Measurements from ENCODE around the gene POU6F2.

The POU6F2 gene

DNA sequence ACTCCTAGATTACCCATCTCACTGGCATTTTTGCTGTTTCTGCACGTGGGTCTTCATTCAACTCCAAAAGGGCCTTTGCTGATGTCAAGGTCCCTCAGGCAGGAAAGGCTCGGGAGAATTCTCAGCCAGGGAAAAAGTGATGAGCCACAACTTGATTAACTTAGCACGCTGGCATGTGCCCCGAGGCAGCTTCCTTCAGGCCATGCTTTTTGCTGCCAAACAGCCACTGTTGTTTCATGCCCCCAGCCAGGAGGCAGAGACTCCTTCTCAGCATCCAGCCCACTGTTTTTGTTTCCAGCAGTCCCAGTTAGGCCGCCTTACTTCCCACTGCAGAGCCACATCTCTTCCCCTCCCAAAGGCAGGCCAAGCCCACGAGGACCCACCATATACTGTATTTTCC, 322.0 kb downstream of the POU6F2 start:
- Histone ChIP-seq H3K27ac (peak overlapping the region in 1 of 2 donors; percentile 22), H3K4me3 (no peak overlapping the region)
- DNase-seq (ENCODE audit: low spot score) = no peak
- no peak for TF ChIP-seq CTCF (IDR thresholded peaks at IDR 0.05)

DNA sequence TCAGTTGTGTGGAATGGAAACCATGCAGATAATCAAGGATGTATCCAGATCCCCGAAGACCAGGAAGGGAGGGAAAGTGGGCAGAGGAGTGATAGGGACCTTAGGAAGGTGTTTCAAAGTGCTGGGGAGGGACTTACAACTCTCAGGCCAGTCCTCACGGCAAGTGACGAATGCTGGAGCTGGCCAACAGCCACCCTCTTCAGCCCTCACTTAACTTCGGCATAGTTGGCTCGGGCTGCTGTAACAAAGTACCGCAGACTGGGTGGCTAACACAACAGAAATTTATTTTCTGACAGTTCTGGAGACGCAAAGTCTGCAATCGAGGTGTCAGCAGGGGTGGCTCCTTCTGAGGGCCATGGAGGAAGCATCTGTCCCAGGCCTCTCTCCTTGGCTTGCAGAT, 322.6 kb downstream of the POU6F2 start:
- Histone ChIP-seq H3K4me3 (no peak overlapping the region), H3K27ac (peak overlapping the region in 1 of 2 donors; percentile 22)
- no peak for DNase-seq (ENCODE audit: low spot score)
- TF ChIP-seq CTCF (IDR thresholded peaks at IDR 0.05) = no peak

DNA sequence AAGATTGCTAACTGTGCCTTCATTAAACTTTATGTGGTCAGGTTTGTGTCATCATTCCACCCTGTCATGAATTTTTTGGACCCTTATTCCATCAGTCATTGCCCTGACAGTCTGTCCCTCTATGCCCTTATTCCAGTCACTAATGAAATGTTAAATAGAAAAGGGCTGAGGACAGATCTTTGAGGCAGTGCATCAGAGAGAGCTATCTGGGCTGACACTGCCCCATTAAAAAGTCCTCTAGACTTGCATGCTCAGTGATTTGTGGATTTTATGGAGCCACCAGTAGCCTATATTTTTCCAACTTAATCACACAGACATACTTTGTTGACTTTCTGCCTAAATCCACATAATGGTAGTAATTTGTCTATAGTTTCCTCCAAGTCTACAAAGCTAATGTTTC, 323.8 kb downstream of the POU6F2 start:
- Histone ChIP-seq H3K4me3 (no peak overlapping the region), H3K27ac (no peak overlapping the region)
- TF ChIP-seq CTCF (IDR thresholded peaks at IDR 0.05) = no peak
- DNase-seq (ENCODE audit: low spot score) = no peak

DNA sequence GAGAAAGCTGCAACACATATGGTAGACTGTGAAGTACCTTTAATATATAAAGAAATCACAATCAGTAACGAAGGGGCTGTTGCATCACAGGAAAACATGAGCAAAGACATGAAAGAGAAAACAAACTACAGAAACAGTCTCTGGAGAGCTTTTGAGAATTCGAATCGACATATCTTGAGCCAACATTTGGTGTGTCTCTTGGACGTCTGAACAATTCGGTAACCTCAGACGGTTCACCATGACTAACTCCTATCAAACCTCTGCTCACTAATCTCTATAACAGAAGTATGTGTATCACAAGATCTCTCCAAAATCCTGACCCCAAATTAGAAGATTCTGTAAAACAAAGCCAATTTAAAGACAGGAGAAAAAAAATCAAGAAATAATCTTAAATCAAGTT, 326.5 kb downstream of the POU6F2 start:
- no peak for DNase-seq (ENCODE audit: low spot score)

DNA sequence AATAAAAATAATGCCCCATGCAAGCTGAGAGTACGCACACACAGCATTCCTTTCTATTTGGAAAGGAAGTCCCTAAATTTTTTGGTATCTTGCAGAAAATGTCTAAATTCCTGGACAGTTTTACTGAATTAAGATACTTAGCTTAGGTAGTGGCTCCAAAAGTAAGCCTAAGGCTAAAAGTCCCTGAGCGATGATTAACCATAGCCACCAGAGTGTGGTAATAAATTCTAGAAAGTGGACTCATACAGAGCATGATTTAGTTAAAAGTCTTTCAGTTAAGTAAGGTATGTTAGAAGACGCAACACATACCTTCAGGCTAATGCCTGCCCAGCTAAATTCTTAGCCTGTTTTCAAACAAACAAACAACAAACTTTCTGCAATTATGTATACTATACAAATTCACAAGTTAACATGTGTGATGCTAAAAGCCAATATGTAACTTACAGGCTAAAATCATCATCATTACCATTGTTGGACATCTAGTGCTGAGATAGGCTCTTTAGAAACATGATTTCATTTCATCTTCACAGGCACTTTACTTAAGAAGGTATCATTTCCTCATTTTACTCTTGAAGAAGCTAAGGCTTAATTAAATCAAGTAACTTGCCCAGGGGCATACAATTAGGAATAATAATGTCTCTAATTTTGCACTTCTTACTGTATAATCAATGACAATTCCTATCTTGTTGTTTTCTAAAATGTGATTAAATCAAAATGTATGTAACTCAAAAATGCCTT, 327.1 kb downstream of the POU6F2 start:
- no peak overlapping the region for H3K4me3 ChIP-seq
- DNase-seq (ENCODE audit: low spot score) = no peak
- H3K27ac ChIP-seq = no peak overlapping the region
- no peak for TF ChIP-seq CTCF (IDR thresholded peaks at IDR 0.05)

More for the DNA sequence above, 326.5 kb downstream of the POU6F2 start:
- TF ChIP-seq CTCF (IDR thresholded peaks at IDR 0.05) = no peak
- no peak overlapping the region for H3K27ac ChIP-seq
- H3K4me3 ChIP-seq = no peak overlapping the region

GRCh38 chr7:39306016-39306570, 328.4 kb downstream of the POU6F2 start:
- TF ChIP-seq CTCF (IDR thresholded peaks at IDR 0.05) = no peak
- no peak overlapping the region for H3K27ac ChIP-seq
- DNase-seq (ENCODE audit: low spot score) = no peak
- no peak overlapping the region for H3K4me3 ChIP-seq

DNA sequence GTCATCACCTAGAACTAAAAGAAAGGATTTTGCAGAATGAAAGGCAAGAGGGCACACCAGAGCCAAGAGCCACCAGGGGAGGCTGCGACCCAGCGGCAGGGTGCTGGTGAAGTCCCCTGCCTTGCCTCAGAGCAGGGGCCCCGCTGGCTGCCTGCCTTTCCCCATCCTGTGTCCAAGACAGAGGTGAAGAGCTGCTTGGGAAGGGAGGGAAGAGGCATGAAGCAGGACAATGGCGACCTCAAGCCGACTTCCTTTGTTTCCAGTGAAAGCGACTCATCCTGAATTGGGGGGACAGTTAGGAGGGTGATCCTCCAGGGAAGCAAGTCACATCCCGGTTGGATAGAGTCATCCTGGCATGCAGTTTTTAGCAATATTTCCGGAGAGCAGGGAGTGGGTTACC, 333.0 kb downstream of the POU6F2 start:
- no peak for TF ChIP-seq CTCF (IDR thresholded peaks at IDR 0.05)
- DNase-seq (ENCODE audit: low spot score) = no peak
- no peak overlapping the region for H3K4me3 ChIP-seq
- no peak overlapping the region for H3K27ac ChIP-seq

Data from coronary artery (tissue), 2 donors.